H1 (cell line): ENCODE measurements around the gene ZC3H18. TPM values are rescaled to one million over a fixed set of nuclear protein-coding genes. Genes with fewer than 3 reads are reported as not detected.
A peak's percentile ranks its signal among the peaks of the same experiment; 100 is the strongest.

Experiments used
- CTCF ChIA-PET: fragments of 300-600 bp; sonication (Branson Sonifier 250); formaldehyde crosslinking; loops from one replicate; lab custom pipeline; 2021; ENCODE audit not compliant: partially characterized antibody; lab: Charles Lee
- POLR2A ChIA-PET: fragments of 300-600 bp; sonication (Branson Sonifier 250); formaldehyde crosslinking; loops from one replicate; lab custom pipeline; 2021; ENCODE audit warnings: inconsistent platforms; ENCODE audit not compliant: partially characterized antibody; lab: Charles Lee
- DNase-seq, 2 experiments: peaks; one replicate each; pipeline versions ENCODE4 v3.0.0 to v3.0.0-alpha.2; 2010 to 2022; ENCODE audit warnings: low spot score in 2 of 2, low read depth in 1 of 2, mixed read lengths in 1 of 2
- FAIRE-seq: peaks from 2 replicates; lab custom pipeline; 2011; peaks lifted over from hg19 to GRCh38; lab: Jason Lieb, UNC
- H2AFZ ChIP-seq: 2 replicates; pipeline ENCODE4 v1.8.1; 2012; ENCODE audit warnings: low read length, inconsistent platforms
- H2AK5ac ChIP-seq: 2 replicates; pipeline ENCODE4 v1.6.1; 2013; ENCODE audit warnings: low read depth, low read length
- H2BK120ac ChIP-seq: replicated peaks from 2 replicates; pipeline ENCODE3; 2013; ENCODE audit warnings: low read depth, low read length, inconsistent platforms
- H2BK12ac ChIP-seq: 2 replicates; pipeline ENCODE4 v1.6.1; 2013; ENCODE audit warnings: low read depth, low read length
- H2BK15ac ChIP-seq: 2 replicates; pipeline ENCODE4 v1.6.1; 2013; ENCODE audit warnings: low read length
- H2BK20ac ChIP-seq: 2 replicates; pipeline ENCODE4 v1.6.1; 2013; ENCODE audit warnings: low read length
- H2BK5ac ChIP-seq: 2 replicates; pipeline ENCODE4 v1.6.1; 2013; ENCODE audit warnings: low read depth, low read length
- H3K14ac ChIP-seq: 2 replicates; pipeline ENCODE4 v1.6.1; 2013; ENCODE audit warnings: inconsistent platforms; ENCODE audit not compliant: insufficient read length
- H3K18ac ChIP-seq: 2 replicates; pipeline ENCODE4 v1.6.1; 2013; ENCODE audit warnings: low read length; ENCODE audit errors: extremely low read depth
- H3K23ac ChIP-seq: 2 replicates; pipeline ENCODE4 v1.6.1; 2013; ENCODE audit warnings: inconsistent platforms; ENCODE audit not compliant: insufficient read length
- H3K23me2 ChIP-seq: 2 replicates; pipeline ENCODE4 v1.6.1; 2013; ENCODE audit warnings: low read depth, low read length
- H3K27ac ChIP-seq: 2 replicates; pipeline ENCODE4 v1.6.1; 2011; ENCODE audit warnings: low read depth, low read length, inconsistent platforms
- H3K27me3 ChIP-seq, 4 experiments: replicated peaks in 1 of 4; 1 replicate in 1 of 4; 2 replicates in 3 of 4; pipeline versions ENCODE4 v1.6.1 to v1.8.1; 2011 to 2013; ENCODE audit warnings: low read length in 3 of 4, mild to moderate bottlenecking in 3 of 4, inconsistent platforms in 2 of 4, mixed read lengths in 2 of 4, moderate library complexity in 1 of 4; ENCODE audit not compliant: control insufficient read depth in 3 of 4, insufficient read depth in 3 of 4; ENCODE audit errors: extremely low read depth in 1 of 4
- H3K36me3 ChIP-seq, 4 experiments: 2 replicates each; pipeline versions ENCODE4 v1.6.1 to v1.8.1; 2011 to 2013; ENCODE audit warnings: mild to moderate bottlenecking in 4 of 4, low read length in 3 of 4, moderate library complexity in 2 of 4, control low read depth in 1 of 4, inconsistent platforms in 1 of 4; ENCODE audit not compliant: insufficient read depth in 4 of 4, control insufficient read depth in 2 of 4
- H3K4ac ChIP-seq: replicated peaks from 2 replicates; pipeline ENCODE3; 2013; ENCODE audit warnings: low read length, low read depth, mixed read lengths, inconsistent platforms; ENCODE audit not compliant: insufficient read length
- H3K4me1 ChIP-seq, 4 experiments: replicated peaks in 1 of 4; 1 replicate in 1 of 4; 2 replicates in 3 of 4; pipeline versions ENCODE4 v1.6.1 to v1.8.1; 2011 to 2013; ENCODE audit warnings: low read length in 3 of 4, inconsistent platforms in 2 of 4, mixed read lengths in 1 of 4; ENCODE audit not compliant: insufficient read depth in 4 of 4, control insufficient read depth in 3 of 4
- H3K4me2 ChIP-seq, 2 experiments: 2 replicates each; pipeline versions ENCODE4 v1.6.1 to v1.8.1; 2011 to 2013; ENCODE audit warnings: low read depth in 2 of 2, low read length in 2 of 2, control low read depth in 1 of 2, inconsistent platforms in 1 of 2, mild to moderate bottlenecking in 1 of 2; ENCODE audit not compliant: insufficient read depth in 1 of 2
- H3K4me3 ChIP-seq, 4 experiments: fragments of 200-600, 300-600 bp in 1 of 4; sonication (generic), shearing (Covaris generic), sonication (Bioruptor Twin) in 1 of 4; 2 replicates each; pipeline versions ENCODE4 v1.5.1 to v1.8.1; 2011 to 2016; ENCODE audit warnings: low read length in 4 of 4, low read depth in 3 of 4, control low read depth in 2 of 4, inconsistent platforms in 2 of 4, mild to moderate bottlenecking in 2 of 4, mixed read lengths in 1 of 4, moderate library complexity in 1 of 4; ENCODE audit not compliant: insufficient read depth in 2 of 4; ENCODE audit errors: extremely low read depth in 1 of 4
- H3K56ac ChIP-seq: replicated peaks from 2 replicates; pipeline ENCODE3; 2013; ENCODE audit warnings: low read depth, mild to moderate bottlenecking, mixed read lengths, low read length, inconsistent platforms; ENCODE audit not compliant: insufficient read length
- H3K79me1 ChIP-seq: 2 replicates; pipeline ENCODE4 v1.6.1; 2013; ENCODE audit warnings: low read depth, low read length, control low read depth
- H3K79me2 ChIP-seq, 2 experiments: 2 replicates each; pipeline versions ENCODE4 v1.6.1 to v1.8.1; 2012 to 2013; ENCODE audit warnings: low read length in 2 of 2, mild to moderate bottlenecking in 2 of 2, inconsistent platforms in 1 of 2; ENCODE audit not compliant: insufficient read depth in 2 of 2, control insufficient read depth in 1 of 2
- H3K9ac ChIP-seq, 4 experiments: replicated peaks in 1 of 4; 1 replicate in 1 of 4; 2 replicates in 3 of 4; pipeline versions ENCODE4 v1.6.1 to v1.8.1; 2011 to 2013; ENCODE audit warnings: low read depth in 3 of 4, low read length in 3 of 4, control low read depth in 2 of 4, mild to moderate bottlenecking in 2 of 4, moderate library complexity in 2 of 4, inconsistent platforms in 1 of 4; ENCODE audit errors: extremely low read depth in 1 of 4
- H3K9me3 ChIP-seq, 2 experiments: 2 replicates each; pipeline versions ENCODE4 v1.6.1 to v1.8.1; 2012 to 2013; ENCODE audit warnings: mild to moderate bottlenecking in 2 of 2, moderate library complexity in 2 of 2, control low read depth in 1 of 2, inconsistent platforms in 1 of 2, low read depth in 1 of 2, low read length in 1 of 2, mixed read lengths in 1 of 2; ENCODE audit not compliant: insufficient read depth in 2 of 2
- H4K20me1 ChIP-seq, 2 experiments: replicated peaks in 1 of 2; 2 replicates each; pipeline versions ENCODE3 to v1.8.1; 2011 to 2013; ENCODE audit warnings: inconsistent platforms in 2 of 2, low read length in 2 of 2, mild to moderate bottlenecking in 1 of 2; ENCODE audit not compliant: insufficient read depth in 2 of 2, control insufficient read depth in 1 of 2
- H4K5ac ChIP-seq: 2 replicates; pipeline ENCODE4 v1.6.1; 2013; ENCODE audit warnings: low read length, low read depth, mixed read lengths, inconsistent platforms; ENCODE audit not compliant: insufficient read length
- H4K8ac ChIP-seq: 2 replicates; pipeline ENCODE4 v1.8.0; 2013; ENCODE audit warnings: mild to moderate bottlenecking, moderate library complexity, low read length, inconsistent platforms; ENCODE audit not compliant: insufficient read depth; ENCODE audit errors: extremely low read depth
- H4K91ac ChIP-seq: replicated peaks from 2 replicates; pipeline ENCODE3; 2013; ENCODE audit warnings: low read length, mixed read lengths, inconsistent platforms; ENCODE audit not compliant: insufficient read length
- BCL11A ChIP-seq, 2 experiments: IDR thresholded peaks; one replicate each; pipeline ENCODE4 v1.6.1; 2011; ENCODE audit warnings: low read depth in 2 of 2, low read length in 2 of 2, mild to moderate bottlenecking in 2 of 2
- GABPA ChIP-seq: IDR thresholded peaks from 2 replicates; pipeline ENCODE4 v1.6.1; 2011; ENCODE audit warnings: mild to moderate bottlenecking, low read length, moderate library complexity, borderline replicate concordance; ENCODE audit not compliant: insufficient read depth
- HDAC6 ChIP-seq: IDR thresholded peaks from one replicate; pipeline ENCODE4 v1.7.1; 2012; ENCODE audit warnings: low read depth, mild to moderate bottlenecking, inconsistent platforms, low read length, moderate library complexity
- KDM1A ChIP-seq: fragments of 200-600, 300-600 bp; sonication (generic); IDR thresholded peaks from 2 replicates; pipeline ENCODE4 v1.7.1; 2016; ENCODE audit warnings: mild to moderate bottlenecking, low read length, borderline replicate concordance
- MAFK ChIP-seq: IDR thresholded peaks from 2 replicates; pipeline ENCODE4 v1.6.1; 2012; ENCODE audit warnings: low read depth, mild to moderate bottlenecking, improper control_type of control experiment, low read length
- NRF1 ChIP-seq: IDR thresholded peaks from 2 replicates; pipeline ENCODE4 v1.6.1; 2011; ENCODE audit warnings: mild to moderate bottlenecking, low read depth, low read length, improper control_type of control experiment
- POLR2AphosphoS5 ChIP-seq: IDR thresholded peaks from 2 replicates; pipeline ENCODE4 v1.6.1; 2011; ENCODE audit warnings: low read depth, low read length
- RAD21 ChIP-seq, 2 experiments: IDR thresholded peaks in 1 of 2; conservative IDR thresholded peaks in 1 of 2; 2 replicates each; pipeline ENCODE4 v1.6.1; 2011; ENCODE audit warnings: low read depth in 2 of 2, low read length in 2 of 2, improper control_type of control experiment in 1 of 2, inconsistent platforms in 1 of 2, mild to moderate bottlenecking in 1 of 2, moderate library complexity in 1 of 2
- RFX5 ChIP-seq: IDR thresholded peaks from 2 replicates; pipeline ENCODE4 v1.6.1; 2011; ENCODE audit warnings: low read depth, low read length, improper control_type of control experiment, borderline replicate concordance
- RNF2 ChIP-seq: fragments of 200-900, 300-1000 bp; sonication (generic); IDR thresholded peaks from 2 replicates; pipeline ENCODE4 v1.7.1; 2016; ENCODE audit warnings: borderline replicate concordance, low read depth, mild to moderate bottlenecking, antibody characterized with exemption, low read length; ENCODE audit not compliant: poor library complexity, severe bottlenecking; ENCODE audit errors: missing control alignments
- SRF ChIP-seq: IDR thresholded peaks from 2 replicates; pipeline ENCODE4 v1.6.1; 2011; ENCODE audit warnings: mild to moderate bottlenecking, low read depth, low read length, moderate library complexity
- SUZ12 ChIP-seq: fragments of 200-600 bp; sonication (generic); IDR thresholded peaks from 2 replicates; pipeline ENCODE4 v1.6.1; 2012; ENCODE audit warnings: mild to moderate bottlenecking, inconsistent platforms, low read length, moderate library complexity, mixed read lengths
- WGBS, 2 experiments: shearing (Covaris generic) in 1 of 2; methylation state at CpG; one replicate each; pipeline versions ENCODE4 v1.1.6 to v1.1.7; 2013 to 2015; ENCODE audit warnings: low lambda C conversion rate in 2 of 2, mixed read lengths in 2 of 2, inconsistent platforms in 1 of 2, low coverage in 1 of 2, missing lambda C conversion rate in 1 of 2; ENCODE audit not compliant: insufficient replicate concordance in 2 of 2, insufficient coverage in 1 of 2, insufficient read length in 1 of 2; ENCODE audit errors: extremely low coverage in 1 of 2, missing lambda C conversion rate in 1 of 2; 5-methylcytosine and 5-hydroxymethylcytosine counted together
- polyA plus RNA-seq, 7 experiments: library from polyadenylated mRNA; depleted of rRNA in 3 of 7; stranded (reverse) in 5 of 7; unstranded in 2 of 7; fragments of >200 nt in 5 of 7; fragments of 200-250 nt in 2 of 7; gene quantifications; 1 replicate in 5 of 7; 2 replicates in 1 of 7; 4 replicates in 1 of 7; pipeline versions ENCODE4 v1.2.1 to v1.2.3, GENCODE V29; 2011 to 2013; ENCODE audit warnings: missing spikeins in 2 of 7, mixed read lengths in 2 of 7
- total RNA-seq: library from RNA; stranded (reverse); fragmentation: NEBNext Ultra II Directional; extraction: Animal tissue kit (Norgen Biotek cat#: 25700); gene quantifications from 2 replicates; pipeline ENCODE4 v1.2.1, GENCODE V29; 2021

The ZC3H18 gene
- total and polyA plus RNA-seq, 2 of the 8 experiments (the other 6 are each of a cell fraction or from before 2014, with no cell fraction given), result 12.1 to 73.2 TPM

DNA sequence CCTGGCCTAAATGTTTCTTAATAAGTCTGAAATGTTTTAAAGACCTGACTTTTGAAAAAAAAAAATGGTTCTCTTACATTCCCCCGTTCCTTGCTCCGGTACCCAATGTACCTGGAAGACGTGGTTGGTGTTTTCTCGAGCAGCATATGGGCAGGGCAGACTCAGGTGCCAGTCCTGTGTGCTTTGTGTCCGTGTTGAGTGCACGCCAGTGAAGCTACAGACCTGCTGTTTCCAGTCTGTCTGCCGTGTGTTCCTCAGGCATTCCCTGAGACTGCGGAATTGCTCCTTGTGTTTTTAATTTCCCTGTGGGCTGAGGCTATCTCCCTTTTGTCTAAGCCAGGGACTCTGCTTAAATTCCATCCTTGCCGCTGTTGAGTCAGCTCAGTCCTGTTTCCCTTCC, 56.4 kb downstream of the ZC3H18 start:
- H2BK12ac ChIP-seq, result no peak overlapping the region
- no peak overlapping the region for H2BK15ac ChIP-seq
- no peak overlapping the region for H2AK5ac ChIP-seq
- no peak overlapping the region for H2BK20ac ChIP-seq
- peaks cover 0 to 7% (median 3%) of the 10 kb centered on the region in 4 experiments; a peak in 5 of 7 replicates for H3K4me1 ChIP-seq
- WGBS, 2 experiments, result 94% methylated on average over 9 of the region's 9 CpGs; no CpG with 5 or more reads in 1 of the 2 experiments
- POLR2A ChIA-PET, result no interaction called here
- H4K5ac ChIP-seq, result no peak overlapping the region
- peaks cover 20 to 50% (median 31%) of the 10 kb centered on the region in 4 experiments for H3K36me3 ChIP-seq
- H3K4ac ChIP-seq, result no peak overlapping the region
- no peak overlapping the region for H4K91ac ChIP-seq
- H3K4me2 ChIP-seq, result no peak overlapping the region
- no peak overlapping the region for H3K14ac ChIP-seq
- no peak overlapping the region for H3K18ac ChIP-seq
- FAIRE-seq, result no peak
- no peak overlapping the region for H3K56ac ChIP-seq
- DNase-seq, result no peak
- no peaks in the 10 kb centered on the region for H3K9me3 ChIP-seq
- no peaks in the 10 kb centered on the region for H3K23me2 ChIP-seq
- H3K4me3 ChIP-seq, result no peak overlapping the region
- CTCF ChIA-PET, result interaction anchor here (0.6 to 11.2 kb wide), 7 partner anchors 10 to 90 kb away, joined by 3 to 89 read pairs (median 4); no protein-coding TSS in a partner anchor
- peaks cover 2 to 14% of the 10 kb centered on the region in 2 experiments for H4K20me1 ChIP-seq
- H3K79me2 ChIP-seq, result no peaks in the 10 kb centered on the region
- H3K79me1 ChIP-seq, result no peaks in the 10 kb centered on the region; the same call in 1 of the 2 replicates
- H4K8ac ChIP-seq, result no peak overlapping the region
- no peak overlapping the region for H3K27ac ChIP-seq
- H3K27me3 ChIP-seq, result no peaks in the 10 kb centered on the region
- H3K9ac ChIP-seq, result no peak overlapping the region
- no peak overlapping the region for H2BK120ac ChIP-seq
- H2BK5ac ChIP-seq, result peak overlapping the region; percentile 47; the same call in 1 of the 2 replicates
- H3K23ac ChIP-seq, result no peak overlapping the region
- H2AFZ ChIP-seq, result no peak overlapping the region
- no peak for TF ChIP-seq SUZ12
- TF ChIP-seq KDM1A, result no peak
- TF ChIP-seq RNF2, result no peak
- TF ChIP-seq RFX5, result no peak
- no peak for TF ChIP-seq BCL11A (IDR thresholded peaks at IDR 0.05; ENCODE audit: low read depth in 2 of 2, low read length in 2 of 2)
- TF ChIP-seq MAFK, result no peak
- TF ChIP-seq SRF, result no peak
- no peak for TF ChIP-seq HDAC6
- no peak for TF ChIP-seq GABPA
- TF ChIP-seq POLR2AphosphoS5, result no peak
- no peak for TF ChIP-seq RAD21 (IDR thresholded peaks at IDR 0.05 in 1 of 2, conservative IDR thresholded peaks at IDR 0.05 in 1 of 2; ENCODE audit: low read depth in 2 of 2, low read length in 2 of 2)
- no peak for TF ChIP-seq NRF1
